HepG2 (cell line): Measurements from ENCODE around the gene FAM131A. TPM values are rescaled to one million over a fixed set of nuclear protein-coding genes. Genes with fewer than 3 reads are reported as not detected.

Experiments
- ETS1 ChIP-seq: sonication (generic); formaldehyde crosslinking; IDR thresholded peaks from 2 replicates; pipeline ENCODE4 v1.4.0; 2020; ENCODE audit warnings: missing genetic modification reagents
- HMGXB3 ChIP-seq: sonication (generic); formaldehyde crosslinking; IDR thresholded peaks from 2 replicates; pipeline ENCODE4 v1.4.0; 2020; ENCODE audit warnings: missing genetic modification reagents, borderline replicate concordance
- KLF9 ChIP-seq: IDR thresholded peaks from 2 replicates; pipeline ENCODE4 v1.6.1; 2016; ENCODE audit warnings: low read depth
- PBX2 ChIP-seq: IDR thresholded peaks from 2 replicates; pipeline ENCODE4 v1.6.1; 2016; ENCODE audit warnings: control low read depth
- POGK ChIP-seq: sonication (generic); formaldehyde crosslinking; conservative IDR thresholded peaks from 2 replicates; pipeline ENCODE4 v1.8.0; 2022; ENCODE audit warnings: mild to moderate bottlenecking, moderate library complexity, missing genetic modification reagents
- SAP130 ChIP-seq: IDR thresholded peaks from 2 replicates; pipeline ENCODE4 v1.6.1; 2016; ENCODE audit warnings: low read depth
- SMAD1 ChIP-seq: sonication (generic); formaldehyde crosslinking; IDR thresholded peaks from 2 replicates; pipeline ENCODE4 v1.4.0; 2020; ENCODE audit warnings: missing genetic modification reagents, low read depth, mild to moderate bottlenecking, borderline replicate concordance
- XRCC5 ChIP-seq: fragments of 200-400 bp; formaldehyde crosslinking; optimal IDR thresholded peaks from 2 replicates; pipeline ENCODE3; 2017; ENCODE audit warnings: mild to moderate bottlenecking, low read length
- ZGPAT ChIP-seq: IDR thresholded peaks from 2 replicates; pipeline ENCODE4 v1.6.1; 2016; ENCODE audit warnings: mild to moderate bottlenecking
- ZMYM2 ChIP-seq: sonication (generic); formaldehyde crosslinking; IDR thresholded peaks from 2 replicates; pipeline ENCODE4 v1.8.0; 2022; ENCODE audit warnings: mild to moderate bottlenecking, missing genetic modification reagents
- ZNF234 ChIP-seq: sonication (generic); formaldehyde crosslinking; conservative IDR thresholded peaks from 2 replicates; pipeline ENCODE4 v1.5.1; 2020; ENCODE audit warnings: mild to moderate bottlenecking, missing genetic modification reagents
- ZNF264 ChIP-seq: sonication (generic); formaldehyde crosslinking; IDR thresholded peaks from 2 replicates; pipeline ENCODE4 v1.4.0; 2020; ENCODE audit warnings: missing genetic modification reagents
- ZNF609 ChIP-seq: sonication (generic); formaldehyde crosslinking; IDR thresholded peaks from 2 replicates; pipeline ENCODE4 v1.4.0; 2020; ENCODE audit warnings: mild to moderate bottlenecking, missing genetic modification reagents, borderline replicate concordance
- polyA plus RNA-seq, 8 experiments: library from polyadenylated mRNA; depleted of rRNA in 3 of 8; stranded (reverse) in 7 of 8; unstranded in 1 of 8; fragments of >200 nt; fragmentation: Illumina TruSeq in 4 of 8; extraction: Trizol in 4 of 8; gene quantifications; 2 replicates each; pipeline versions ENCODE4 v1.2.1 to v1.2.3, GENCODE V29; 2011 to 2016; ENCODE audit warnings: low read depth in 4 of 8, missing spikeins in 1 of 8, mixed read lengths in 1 of 8; ENCODE audit not compliant: insufficient read depth in 1 of 8
- total RNA-seq, 5 experiments: library from RNA; depleted of rRNA; stranded (reverse); fragments of >200 nt; fragmentation: Illumina TruSeq; extraction: Trizol; gene quantifications; 2 replicates each; pipeline ENCODE4 v1.2.3, GENCODE V29; 2016; ENCODE audit warnings: low read depth in 1 of 5

The FAM131A gene
- total and polyA plus RNA-seq, 2 of the 13 experiments (the other 11 are each of a cell fraction or from before 2014, with no cell fraction given) = 9.2 to 9.3 TPM

GRCh38 chr3:184345317-184346144 is 8.1 kb downstream of the FAM131A start (continued):
- TF ChIP-seq HMGXB3 (no peak), KLF9 (CRISPR knock-in tag) (no peak), SAP130 (CRISPR knock-in tag) (peak; percentile 76), ETS1 (CRISPR knock-in tag) (no peak), SMAD1 (CRISPR knock-in tag) (no peak), ZGPAT (CRISPR knock-in tag) (0 out of 2 replicates have a peak, but pooled peaks have one; percentile 37), XRCC5 (peak; percentile 77), PBX2 (peak; percentile 59; the same call in 1 of the 2 replicates), ZMYM2 (no peak), POGK (CRISPR knock-in tag) (no peak), ZNF264 (CRISPR knock-in tag) (no peak), ZNF609 (CRISPR knock-in tag) (no peak), ZNF234 (no peak)
